ENCODE results near the gene PRKD3. TPM values are rescaled to one million over a fixed set of nuclear protein-coding genes. Genes with fewer than 3 reads are reported as not detected.

PRKD3 gene
- total RNA-seq, 1 experiment from 2014 or later = 23.9 TPM

DNA sequence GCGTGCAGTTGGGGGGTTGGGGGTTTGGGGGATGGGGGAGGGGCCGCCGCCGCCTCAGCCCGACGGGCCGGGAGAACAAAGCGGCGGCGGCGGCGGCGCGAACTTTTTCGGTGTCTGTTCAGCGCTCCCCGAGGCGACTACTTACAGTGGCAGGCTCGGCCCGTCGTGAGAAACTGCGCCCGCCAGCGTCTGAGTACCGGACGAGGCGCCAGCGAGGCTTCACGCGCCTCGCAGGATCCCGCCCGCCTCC lies 172 bp downstream of the PRKD3 start:
- no peak overlapping the region for H3K27ac Mint-ChIP-seq (ENCODE audit: low read depth, unreplicated experiment)

DNA sequence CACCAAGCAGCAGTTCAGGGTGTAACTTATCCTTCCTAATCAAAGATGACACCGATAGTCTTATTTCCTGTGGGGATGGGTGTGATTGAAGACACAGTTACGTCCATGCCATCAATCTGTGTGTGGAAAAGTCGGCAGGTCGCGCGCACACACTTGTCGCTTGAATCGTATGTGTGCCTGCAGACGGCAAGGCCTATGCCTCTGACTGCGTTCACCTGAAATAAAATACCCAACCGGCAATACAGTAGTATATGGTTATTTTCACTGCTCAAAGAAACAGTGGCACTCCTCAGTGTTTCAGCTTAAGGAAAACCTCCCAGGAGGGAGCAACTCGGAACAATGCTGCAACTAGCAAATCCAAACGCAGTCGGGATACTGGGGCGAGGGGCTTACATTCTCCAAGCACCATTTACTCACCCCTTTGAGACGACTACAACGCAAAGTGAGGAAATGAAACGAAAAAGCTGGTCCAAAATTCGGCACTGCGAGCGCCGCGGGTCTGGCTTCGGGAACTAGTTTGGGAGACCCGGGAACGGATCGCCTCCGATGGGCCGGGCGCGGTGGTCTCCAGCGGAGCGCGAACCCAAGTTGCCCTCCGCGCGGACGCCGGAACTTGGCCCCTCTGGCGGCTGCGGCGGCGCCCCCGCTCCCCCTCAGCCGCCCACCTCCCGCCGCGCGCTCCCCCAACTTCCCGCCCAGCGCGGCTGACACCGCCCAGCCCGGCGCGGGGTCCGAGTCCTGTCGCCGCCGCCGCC lies 675 bp downstream of the PRKD3 start:
- peaks cover 6% of the 10 kb centered on the region for H3K36me3 Mint-ChIP-seq (ENCODE audit: insufficient read depth, unreplicated experiment)
- H3K4me3 Mint-ChIP-seq (ENCODE audit: unreplicated experiment) = peak overlapping the region; percentile 88
- DNase-seq (ENCODE audit: unreplicated experiment) = peak; percentile 49
- no peaks in the 10 kb centered on the region for H3K9me3 Mint-ChIP-seq (ENCODE audit: unreplicated experiment)
- H3K27me3 Mint-ChIP-seq (ENCODE audit: insufficient read depth, unreplicated experiment) = no peaks in the 10 kb centered on the region
- peak overlapping the region; percentile 81 for H3K27ac Mint-ChIP-seq (ENCODE audit: low read depth, unreplicated experiment)
- H3K4me1 Mint-ChIP-seq (ENCODE audit: insufficient read depth, unreplicated experiment) = peaks cover 14% of the 10 kb centered on the region
- intact Hi-C loops (cut with micrococcal nuclease) = loop anchor here (5.0 kb wide), 1 partner anchor 53 kb away; no protein-coding TSS in a partner anchor
- TF ChIP-seq, protein P1, sequence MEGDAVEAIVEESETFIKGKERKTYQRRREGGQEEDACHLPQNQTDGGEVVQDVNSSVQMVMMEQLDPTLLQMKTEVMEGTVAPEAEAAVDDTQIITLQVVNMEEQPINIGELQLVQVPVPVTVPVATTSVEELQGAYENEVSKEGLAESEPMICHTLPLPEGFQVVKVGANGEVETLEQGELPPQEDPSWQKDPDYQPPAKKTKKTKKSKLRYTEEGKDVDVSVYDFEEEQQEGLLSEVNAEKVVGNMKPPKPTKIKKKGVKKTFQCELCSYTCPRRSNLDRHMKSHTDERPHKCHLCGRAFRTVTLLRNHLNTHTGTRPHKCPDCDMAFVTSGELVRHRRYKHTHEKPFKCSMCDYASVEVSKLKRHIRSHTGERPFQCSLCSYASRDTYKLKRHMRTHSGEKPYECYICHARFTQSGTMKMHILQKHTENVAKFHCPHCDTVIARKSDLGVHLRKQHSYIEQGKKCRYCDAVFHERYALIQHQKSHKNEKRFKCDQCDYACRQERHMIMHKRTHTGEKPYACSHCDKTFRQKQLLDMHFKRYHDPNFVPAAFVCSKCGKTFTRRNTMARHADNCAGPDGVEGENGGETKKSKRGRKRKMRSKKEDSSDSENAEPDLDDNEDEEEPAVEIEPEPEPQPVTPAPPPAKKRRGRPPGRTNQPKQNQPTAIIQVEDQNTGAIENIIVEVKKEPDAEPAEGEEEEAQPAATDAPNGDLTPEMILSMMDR (IDR thresholded peaks at IDR 0.05; ENCODE audit: unreplicated experiment) = no peak
- no TSS peak for BruUV-seq (replicated peaks)
- CTCF ChIA-PET = interaction anchor here (1.2 to 1.3 kb wide), 2 partner anchors 13 to 38 kb away, joined by 3 to 5 read pairs; no protein-coding TSS in a partner anchor
- POLR2A ChIA-PET = interaction anchor here (0.5 to 6.4 kb wide), 31 partner anchors 12 to 1427 kb away, joined by 3 to 104 read pairs (median 4); partner anchors contain the start of genes CEBPZ, NDUFAF7, RMDN2 and SRSF7

More for the DNA sequence above, 172 bp downstream of the PRKD3 start:
- Mint-ChIP-seq H3K36me3 (ENCODE audit: insufficient read depth, unreplicated experiment) (peaks cover 5% of the 10 kb centered on the region), H3K9me3 (ENCODE audit: unreplicated experiment) (no peaks in the 10 kb centered on the region), H3K4me3 (ENCODE audit: unreplicated experiment) (peak overlapping the region; percentile 88), H3K4me1 (ENCODE audit: insufficient read depth, unreplicated experiment) (peaks cover 14% of the 10 kb centered on the region), H3K27me3 (ENCODE audit: insufficient read depth, unreplicated experiment) (no peaks in the 10 kb centered on the region)
- DNase-seq (ENCODE audit: unreplicated experiment) = no peak
- no TSS peak for BruUV-seq (replicated peaks)
- intact Hi-C loops (cut with micrococcal nuclease) = loop anchor here (5.0 kb wide), 1 partner anchor 53 kb away; no protein-coding TSS in a partner anchor
- TF ChIP-seq, protein P1 (IDR thresholded peaks at IDR 0.05; ENCODE audit: unreplicated experiment) = peak; percentile 9
- ChIA-PET CTCF (interaction anchor here (1.2 to 1.3 kb wide), 2 partner anchors 13 to 38 kb away, joined by 3 to 5 read pairs; no protein-coding TSS in a partner anchor), POLR2A (interaction anchor here (0.6 to 6.4 kb wide), 22 partner anchors 13 to 1277 kb away, joined by 3 to 104 read pairs (median 4); partner anchors contain the start of genes CEBPZ, NDUFAF7 and RMDN2)

DNA sequence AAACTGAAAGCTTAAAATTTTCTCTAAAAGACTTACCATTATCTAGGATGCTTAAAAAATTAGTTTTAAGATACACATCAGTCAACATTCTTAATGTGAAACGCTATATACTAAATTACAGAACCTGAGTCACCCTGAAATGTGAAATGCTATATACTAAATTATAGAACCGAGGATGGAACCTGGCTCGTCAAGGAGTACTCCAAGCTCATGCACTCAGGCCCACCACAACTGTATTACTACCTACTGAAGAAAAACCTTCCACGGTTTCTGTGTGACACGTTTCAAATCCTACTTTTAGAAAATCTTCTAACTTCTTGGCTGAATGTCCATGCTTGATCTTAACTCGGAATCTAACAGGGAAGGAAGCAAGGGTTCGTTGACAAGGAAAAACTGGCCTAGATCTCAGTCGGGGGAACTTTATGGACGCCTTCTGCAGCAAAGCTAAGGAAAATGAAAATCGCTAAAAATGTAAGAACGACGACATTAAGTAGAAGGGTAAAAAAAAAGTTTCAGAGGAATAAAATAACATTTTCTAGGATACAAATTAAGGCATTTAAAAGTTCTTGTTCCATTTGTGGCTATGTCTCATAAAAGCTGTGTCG lies 1.4 kb downstream of the PRKD3 start:
- intact Hi-C loops (cut with micrococcal nuclease) = loop anchor here (5.0 kb wide), 1 partner anchor 54 kb away; no protein-coding TSS in a partner anchor

More for the DNA sequence above, 1.4 kb downstream of the PRKD3 start:
- Mint-ChIP-seq H3K4me3 (ENCODE audit: unreplicated experiment) (peak overlapping the region; percentile 88), H3K27ac (ENCODE audit: low read depth, unreplicated experiment) (peak overlapping the region; percentile 81), H3K27me3 (ENCODE audit: insufficient read depth, unreplicated experiment) (no peaks in the 10 kb centered on the region), H3K4me1 (ENCODE audit: insufficient read depth, unreplicated experiment) (peaks cover 21% of the 10 kb centered on the region), H3K36me3 (ENCODE audit: insufficient read depth, unreplicated experiment) (peaks cover 6% of the 10 kb centered on the region), H3K9me3 (ENCODE audit: unreplicated experiment) (no peaks in the 10 kb centered on the region)
- TSS peak; percentile 33 for BruUV-seq (replicated peaks)
- TF ChIP-seq, protein P1 (IDR thresholded peaks at IDR 0.05; ENCODE audit: unreplicated experiment) = no peak
- CTCF ChIA-PET = interaction anchor here (0.9 to 1.5 kb wide), 4 partner anchors 9 to 37 kb away, joined by 3 to 5 read pairs (median 4); no protein-coding TSS in a partner anchor
- DNase-seq (ENCODE audit: unreplicated experiment) = peak; percentile 21
- POLR2A ChIA-PET = interaction anchor here (0.5 to 6.4 kb wide), 21 partner anchors 12 to 1428 kb away, joined by 3 to 104 read pairs (median 5); partner anchors contain the start of genes CEBPZ, NDUFAF7 and SRSF7

Measured in MCF 10A (cell line).